ENCODE data around the gene ERN1. TPM values are rescaled to one million over a fixed set of nuclear protein-coding genes. Genes with fewer than 3 reads are reported as not detected.

The ERN1 gene
- total and polyA plus RNA-seq, 2 of the 13 experiments (the other 11 are each of a cell fraction or from before 2014, with no cell fraction given), result 6.0 to 12.7 TPM

DNA sequence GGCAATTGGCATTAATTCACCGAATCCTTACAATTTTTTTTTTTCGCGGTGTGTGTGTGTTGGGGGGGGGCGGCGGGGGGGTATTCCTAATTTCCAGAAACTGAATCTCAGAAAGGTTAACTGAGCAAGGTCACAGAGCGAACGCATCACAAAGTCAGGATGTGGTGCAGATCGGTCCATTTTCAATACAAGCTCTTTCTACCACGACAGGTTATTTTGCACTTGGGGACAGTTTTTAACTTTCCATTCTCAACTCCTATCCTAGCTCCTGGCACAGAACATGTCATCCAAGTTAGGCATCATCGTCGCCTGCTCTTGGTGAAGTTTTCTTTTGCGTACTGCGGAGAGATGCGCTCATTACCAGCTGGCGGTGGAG, 15.4 kb upstream of the ERN1 start (continued):
- TF ChIP-seq ZBTB42 (CRISPR knock-in tag; IDR thresholded peaks at IDR 0.05) (no peak; the same call in 1 of the 2 replicates), STAT5B (CRISPR knock-in tag; IDR thresholded peaks at IDR 0.05) (no peak), EZH2 (conservative IDR thresholded peaks at IDR 0.05; ENCODE audit: low read depth, low read length) (no peak), ZNF326 (CRISPR knock-in tag; IDR thresholded peaks at IDR 0.05; ENCODE audit: borderline replicate concordance) (no peak), ZNF335 (CRISPR knock-in tag; IDR thresholded peaks at IDR 0.05) (no peak), CREM (IDR thresholded peaks at IDR 0.05) (no peak), CREM (CRISPR knock-in tag; IDR thresholded peaks at IDR 0.05) (0 out of 2 replicates have a peak, but pooled peaks have one; percentile 11), HNRNPUL1 (IDR thresholded peaks at IDR 0.05; ENCODE audit: low read depth, low read length) (no peak), ZNF713 (CRISPR knock-in tag; IDR thresholded peaks at IDR 0.05) (no peak), KMT2B (CRISPR knock-in tag; IDR thresholded peaks at IDR 0.05) (no peak), ZNF44 (CRISPR knock-in tag; IDR thresholded peaks at IDR 0.05) (no peak), FOSL2 (CRISPR knock-in tag; IDR thresholded peaks at IDR 0.05) (no peak), BRD4 (CRISPR knock-in tag; IDR thresholded peaks at IDR 0.05) (no peak)
- TF ChIP-seq, protein P1, sequence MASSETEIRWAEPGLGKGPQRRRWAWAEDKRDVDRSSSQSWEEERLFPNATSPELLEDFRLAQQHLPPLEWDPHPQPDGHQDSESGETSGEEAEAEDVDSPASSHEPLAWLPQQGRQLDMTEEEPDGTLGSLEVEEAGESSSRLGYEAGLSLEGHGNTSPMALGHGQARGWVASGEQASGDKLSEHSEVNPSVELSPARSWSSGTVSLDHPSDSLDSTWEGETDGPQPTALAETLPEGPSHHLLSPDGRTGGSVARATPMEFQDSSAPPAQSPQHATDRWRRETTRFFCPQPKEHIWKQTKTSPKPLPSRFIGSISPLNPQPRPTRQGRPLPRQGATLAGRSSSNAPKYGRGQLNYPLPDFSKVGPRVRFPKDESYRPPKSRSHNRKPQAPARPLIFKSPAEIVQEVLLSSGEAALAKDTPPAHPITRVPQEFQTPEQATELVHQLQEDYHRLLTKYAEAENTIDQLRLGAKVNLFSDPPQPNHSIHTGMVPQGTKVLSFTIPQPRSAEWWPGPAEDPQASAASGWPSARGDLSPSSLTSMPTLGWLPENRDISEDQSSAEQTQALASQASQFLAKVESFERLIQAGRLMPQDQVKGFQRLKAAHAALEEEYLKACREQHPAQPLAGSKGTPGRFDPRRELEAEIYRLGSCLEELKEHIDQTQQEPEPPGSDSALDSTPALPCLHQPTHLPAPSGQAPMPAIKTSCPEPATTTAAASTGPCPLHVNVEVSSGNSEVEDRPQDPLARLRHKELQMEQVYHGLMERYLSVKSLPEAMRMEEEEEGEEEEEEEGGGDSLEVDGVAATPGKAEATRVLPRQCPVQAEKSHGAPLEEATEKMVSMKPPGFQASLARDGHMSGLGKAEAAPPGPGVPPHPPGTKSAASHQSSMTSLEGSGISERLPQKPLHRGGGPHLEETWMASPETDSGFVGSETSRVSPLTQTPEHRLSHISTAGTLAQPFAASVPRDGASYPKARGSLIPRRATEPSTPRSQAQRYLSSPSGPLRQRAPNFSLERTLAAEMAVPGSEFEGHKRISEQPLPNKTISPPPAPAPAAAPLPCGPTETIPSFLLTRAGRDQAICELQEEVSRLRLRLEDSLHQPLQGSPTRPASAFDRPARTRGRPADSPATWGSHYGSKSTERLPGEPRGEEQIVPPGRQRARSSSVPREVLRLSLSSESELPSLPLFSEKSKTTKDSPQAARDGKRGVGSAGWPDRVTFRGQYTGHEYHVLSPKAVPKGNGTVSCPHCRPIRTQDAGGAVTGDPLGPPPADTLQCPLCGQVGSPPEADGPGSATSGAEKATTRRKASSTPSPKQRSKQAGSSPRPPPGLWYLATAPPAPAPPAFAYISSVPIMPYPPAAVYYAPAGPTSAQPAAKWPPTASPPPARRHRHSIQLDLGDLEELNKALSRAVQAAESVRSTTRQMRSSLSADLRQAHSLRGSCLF (CRISPR knock-in tag; IDR thresholded peaks at IDR 0.05; ENCODE audit: borderline replicate concordance), result 0 out of 2 replicates have a peak, but pooled peaks have one; percentile 69
- TF ChIP-seq, protein P2, sequence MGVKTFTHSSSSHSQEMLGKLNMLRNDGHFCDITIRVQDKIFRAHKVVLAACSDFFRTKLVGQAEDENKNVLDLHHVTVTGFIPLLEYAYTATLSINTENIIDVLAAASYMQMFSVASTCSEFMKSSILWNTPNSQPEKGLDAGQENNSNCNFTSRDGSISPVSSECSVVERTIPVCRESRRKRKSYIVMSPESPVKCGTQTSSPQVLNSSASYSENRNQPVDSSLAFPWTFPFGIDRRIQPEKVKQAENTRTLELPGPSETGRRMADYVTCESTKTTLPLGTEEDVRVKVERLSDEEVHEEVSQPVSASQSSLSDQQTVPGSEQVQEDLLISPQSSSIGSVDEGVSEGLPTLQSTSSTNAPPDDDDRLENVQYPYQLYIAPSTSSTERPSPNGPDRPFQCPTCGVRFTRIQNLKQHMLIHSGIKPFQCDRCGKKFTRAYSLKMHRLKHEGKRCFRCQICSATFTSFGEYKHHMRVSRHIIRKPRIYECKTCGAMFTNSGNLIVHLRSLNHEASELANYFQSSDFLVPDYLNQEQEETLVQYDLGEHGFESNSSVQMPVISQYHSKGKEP (CRISPR knock-in tag; IDR thresholded peaks at IDR 0.05), result 0 out of 2 replicates have a peak, but pooled peaks have one; percentile 39
- TF ChIP-seq, protein P3, sequence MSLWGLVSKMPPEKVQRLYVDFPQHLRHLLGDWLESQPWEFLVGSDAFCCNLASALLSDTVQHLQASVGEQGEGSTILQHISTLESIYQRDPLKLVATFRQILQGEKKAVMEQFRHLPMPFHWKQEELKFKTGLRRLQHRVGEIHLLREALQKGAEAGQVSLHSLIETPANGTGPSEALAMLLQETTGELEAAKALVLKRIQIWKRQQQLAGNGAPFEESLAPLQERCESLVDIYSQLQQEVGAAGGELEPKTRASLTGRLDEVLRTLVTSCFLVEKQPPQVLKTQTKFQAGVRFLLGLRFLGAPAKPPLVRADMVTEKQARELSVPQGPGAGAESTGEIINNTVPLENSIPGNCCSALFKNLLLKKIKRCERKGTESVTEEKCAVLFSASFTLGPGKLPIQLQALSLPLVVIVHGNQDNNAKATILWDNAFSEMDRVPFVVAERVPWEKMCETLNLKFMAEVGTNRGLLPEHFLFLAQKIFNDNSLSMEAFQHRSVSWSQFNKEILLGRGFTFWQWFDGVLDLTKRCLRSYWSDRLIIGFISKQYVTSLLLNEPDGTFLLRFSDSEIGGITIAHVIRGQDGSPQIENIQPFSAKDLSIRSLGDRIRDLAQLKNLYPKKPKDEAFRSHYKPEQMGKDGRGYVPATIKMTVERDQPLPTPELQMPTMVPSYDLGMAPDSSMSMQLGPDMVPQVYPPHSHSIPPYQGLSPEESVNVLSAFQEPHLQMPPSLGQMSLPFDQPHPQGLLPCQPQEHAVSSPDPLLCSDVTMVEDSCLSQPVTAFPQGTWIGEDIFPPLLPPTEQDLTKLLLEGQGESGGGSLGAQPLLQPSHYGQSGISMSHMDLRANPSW (CRISPR knock-in tag; IDR thresholded peaks at IDR 0.05; ENCODE audit: borderline replicate concordance), result no peak
- TF ChIP-seq, protein P4, sequence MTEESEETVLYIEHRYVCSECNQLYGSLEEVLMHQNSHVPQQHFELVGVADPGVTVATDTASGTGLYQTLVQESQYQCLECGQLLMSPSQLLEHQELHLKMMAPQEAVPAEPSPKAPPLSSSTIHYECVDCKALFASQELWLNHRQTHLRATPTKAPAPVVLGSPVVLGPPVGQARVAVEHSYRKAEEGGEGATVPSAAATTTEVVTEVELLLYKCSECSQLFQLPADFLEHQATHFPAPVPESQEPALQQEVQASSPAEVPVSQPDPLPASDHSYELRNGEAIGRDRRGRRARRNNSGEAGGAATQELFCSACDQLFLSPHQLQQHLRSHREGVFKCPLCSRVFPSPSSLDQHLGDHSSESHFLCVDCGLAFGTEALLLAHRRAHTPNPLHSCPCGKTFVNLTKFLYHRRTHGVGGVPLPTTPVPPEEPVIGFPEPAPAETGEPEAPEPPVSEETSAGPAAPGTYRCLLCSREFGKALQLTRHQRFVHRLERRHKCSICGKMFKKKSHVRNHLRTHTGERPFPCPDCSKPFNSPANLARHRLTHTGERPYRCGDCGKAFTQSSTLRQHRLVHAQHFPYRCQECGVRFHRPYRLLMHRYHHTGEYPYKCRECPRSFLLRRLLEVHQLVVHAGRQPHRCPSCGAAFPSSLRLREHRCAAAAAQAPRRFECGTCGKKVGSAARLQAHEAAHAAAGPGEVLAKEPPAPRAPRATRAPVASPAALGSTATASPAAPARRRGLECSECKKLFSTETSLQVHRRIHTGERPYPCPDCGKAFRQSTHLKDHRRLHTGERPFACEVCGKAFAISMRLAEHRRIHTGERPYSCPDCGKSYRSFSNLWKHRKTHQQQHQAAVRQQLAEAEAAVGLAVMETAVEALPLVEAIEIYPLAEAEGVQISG (CRISPR knock-in tag; IDR thresholded peaks at IDR 0.05), result no peak
- TF ChIP-seq, protein P5, sequence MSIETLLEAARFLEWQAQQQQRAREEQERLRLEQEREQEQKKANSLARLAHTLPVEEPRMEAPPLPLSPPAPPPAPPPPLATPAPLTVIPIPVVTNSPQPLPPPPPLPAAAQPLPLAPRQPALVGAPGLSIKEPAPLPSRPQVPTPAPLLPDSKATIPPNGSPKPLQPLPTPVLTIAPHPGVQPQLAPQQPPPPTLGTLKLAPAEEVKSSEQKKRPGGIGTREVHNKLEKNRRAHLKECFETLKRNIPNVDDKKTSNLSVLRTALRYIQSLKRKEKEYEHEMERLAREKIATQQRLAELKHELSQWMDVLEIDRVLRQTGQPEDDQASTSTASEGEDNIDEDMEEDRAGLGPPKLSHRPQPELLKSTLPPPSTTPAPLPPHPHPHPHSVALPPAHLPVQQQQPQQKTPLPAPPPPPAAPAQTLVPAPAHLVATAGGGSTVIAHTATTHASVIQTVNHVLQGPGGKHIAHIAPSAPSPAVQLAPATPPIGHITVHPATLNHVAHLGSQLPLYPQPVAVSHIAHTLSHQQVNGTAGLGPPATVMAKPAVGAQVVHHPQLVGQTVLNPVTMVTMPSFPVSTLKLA (IDR thresholded peaks at IDR 0.05), result no peak

Measured in HepG2 (cell line).